NCI-H226 (cell line): Measurements from ENCODE around the gene SNW1.
"Not testable (repeated sequence)": the region's sequence is repeated elsewhere in the genome, so short reads cannot be mapped to it uniquely, and the experiment has no call there.

Source experiments
- DNase-seq: peaks from one replicate; pipeline ENCODE4 v3.0.0-alpha.2; 2015

Gene SNW1

DNA sequence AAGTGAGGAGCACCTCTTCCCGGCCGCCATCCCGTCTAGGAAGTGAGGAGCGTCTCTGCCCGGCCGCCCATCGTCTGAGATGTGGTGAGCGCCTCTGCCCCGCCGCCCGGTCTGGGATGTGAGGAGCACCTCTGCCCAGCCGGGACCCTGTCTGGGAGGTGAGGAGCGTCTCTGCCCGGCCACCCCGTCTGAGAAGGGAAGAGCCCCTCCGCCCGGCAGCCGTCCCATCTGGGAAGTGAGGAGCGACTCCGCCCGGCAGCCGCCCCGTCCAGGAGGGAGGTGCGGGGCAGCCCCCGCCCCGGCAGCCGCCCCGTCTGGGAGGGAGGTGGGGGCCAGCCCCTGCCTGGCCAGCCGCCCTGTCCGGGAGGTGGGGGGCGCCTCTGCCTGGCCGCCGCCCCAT lies 13.5 kb downstream of the SNW1 start:
- DNase-seq, result not testable (repeated sequence)

DNA sequence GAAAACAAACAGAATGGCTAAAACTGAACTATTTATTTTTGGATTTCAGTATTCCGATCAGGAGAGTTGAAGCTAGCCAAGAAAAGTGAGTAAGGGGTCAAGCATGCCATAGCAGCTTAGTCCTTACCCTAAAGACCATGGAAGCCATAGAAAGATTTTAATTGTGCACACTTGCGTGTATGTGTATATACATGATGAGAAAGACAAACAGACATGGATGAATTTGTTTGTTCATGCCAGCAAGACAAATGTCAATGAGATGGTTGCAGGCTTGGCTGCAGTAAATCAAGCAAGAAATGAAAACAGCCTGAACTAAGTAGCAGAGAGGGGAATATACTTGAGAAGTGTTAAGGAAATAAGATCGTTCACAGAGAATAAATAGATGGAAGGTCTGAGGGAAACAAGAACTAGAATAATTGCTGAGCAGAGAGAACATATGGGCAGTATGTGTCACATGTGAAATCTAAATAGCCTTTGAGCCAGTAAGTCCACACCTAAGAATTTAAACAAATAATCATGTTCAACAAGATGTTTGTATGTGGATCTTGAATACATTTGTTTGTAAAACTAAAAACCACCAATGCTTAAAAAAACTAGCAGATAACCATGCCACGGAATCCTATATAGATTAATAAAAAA lies 14.8 kb downstream of the SNW1 start:
- DNase-seq, result no peak

DNA sequence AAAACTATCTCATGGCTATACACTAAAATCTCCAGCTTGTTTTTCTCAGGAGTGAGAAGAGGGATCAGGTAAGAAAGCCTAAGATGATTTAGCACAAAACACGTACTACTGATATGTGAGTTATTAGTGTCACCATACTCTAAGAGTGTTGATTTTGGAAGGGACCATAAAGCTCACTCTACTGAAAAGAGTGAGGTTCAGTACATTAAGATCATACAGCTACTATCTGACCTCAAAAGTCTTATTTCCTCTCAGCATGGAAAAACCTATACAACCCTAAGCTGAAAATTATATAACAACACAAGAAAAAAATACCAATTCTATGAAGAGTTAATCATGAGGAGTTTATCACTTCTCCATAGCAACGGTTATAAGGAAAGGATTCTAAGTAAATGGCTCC lies 19.5 kb downstream of the SNW1 start:
- DNase-seq, result no peak

DNA sequence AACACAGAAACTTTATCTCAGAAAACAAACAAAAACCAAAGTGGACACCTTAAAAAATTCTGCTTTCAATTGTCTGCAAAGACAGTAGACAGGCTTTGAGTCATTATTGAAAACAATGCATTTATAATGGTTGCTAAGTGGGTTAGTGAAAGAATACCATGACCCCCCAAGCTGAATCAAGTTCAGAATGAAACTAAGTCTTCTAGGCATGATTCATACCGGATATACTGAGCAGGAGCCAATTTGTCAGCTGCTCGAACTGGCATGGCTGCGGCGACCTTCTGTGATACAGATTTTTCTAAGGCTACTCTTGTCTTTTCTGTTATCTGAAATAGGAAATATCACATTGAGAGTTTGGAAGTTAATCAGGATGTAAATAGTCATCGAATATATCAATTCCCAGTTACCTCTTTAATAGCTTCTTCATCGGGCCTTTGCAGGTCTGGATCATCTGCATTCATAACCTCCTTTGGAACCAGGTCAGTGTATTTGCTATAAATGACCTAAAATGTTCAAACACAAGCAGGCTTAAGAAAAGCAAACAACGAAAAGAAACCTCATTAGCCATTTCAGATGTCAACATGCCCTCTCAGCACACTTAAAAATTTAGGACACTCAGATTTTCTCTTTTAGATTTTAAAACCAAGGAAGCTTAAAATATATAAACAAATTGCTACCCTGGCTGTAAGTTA lies 22.3 kb downstream of the SNW1 start:
- DNase-seq, result no peak

DNA sequence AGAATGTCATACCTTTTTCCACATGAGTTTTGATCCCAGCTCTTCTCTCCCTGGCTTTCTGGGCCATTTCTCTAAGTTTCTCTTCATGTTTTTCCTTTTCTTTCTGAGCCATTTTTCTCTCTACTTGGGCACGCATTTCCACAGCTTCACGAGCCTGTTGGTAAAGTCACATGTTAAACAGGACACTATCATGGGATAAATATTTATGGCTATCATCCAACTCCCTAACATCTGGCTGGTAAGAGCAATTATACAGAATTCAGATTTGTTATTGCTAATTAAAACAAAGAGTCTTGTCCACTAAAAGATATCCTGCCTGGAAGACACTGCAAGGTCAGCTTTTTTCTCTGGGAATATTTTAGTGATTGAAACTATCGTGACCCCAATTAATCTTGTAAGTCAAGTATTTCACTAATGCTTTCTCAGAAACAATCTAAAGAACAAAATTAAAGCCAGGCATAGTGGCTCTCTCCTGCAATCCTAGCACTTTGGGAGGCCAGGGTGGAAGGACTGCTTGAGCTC lies 29.9 kb downstream of the SNW1 start:
- DNase-seq, result no peak

DNA sequence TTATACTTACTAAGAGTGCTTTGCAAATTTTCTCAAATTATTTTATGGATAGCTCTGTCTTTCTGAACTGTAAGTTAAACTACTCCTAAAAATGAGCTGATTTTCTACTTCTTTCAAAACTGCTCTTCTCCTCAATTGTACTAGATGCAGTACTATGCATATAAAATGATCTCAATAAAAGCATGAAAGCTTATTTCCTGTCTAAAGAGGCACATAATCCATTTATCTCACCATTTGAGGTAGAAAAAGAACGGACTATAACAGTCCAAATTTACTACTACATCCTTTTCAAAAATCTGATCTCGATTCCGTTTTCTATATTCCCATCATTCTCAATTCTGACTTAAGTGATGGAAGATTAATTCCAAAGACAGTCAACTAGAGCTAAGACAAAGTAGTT lies 38.7 kb downstream of the SNW1 start:
- no peak for DNase-seq

DNA sequence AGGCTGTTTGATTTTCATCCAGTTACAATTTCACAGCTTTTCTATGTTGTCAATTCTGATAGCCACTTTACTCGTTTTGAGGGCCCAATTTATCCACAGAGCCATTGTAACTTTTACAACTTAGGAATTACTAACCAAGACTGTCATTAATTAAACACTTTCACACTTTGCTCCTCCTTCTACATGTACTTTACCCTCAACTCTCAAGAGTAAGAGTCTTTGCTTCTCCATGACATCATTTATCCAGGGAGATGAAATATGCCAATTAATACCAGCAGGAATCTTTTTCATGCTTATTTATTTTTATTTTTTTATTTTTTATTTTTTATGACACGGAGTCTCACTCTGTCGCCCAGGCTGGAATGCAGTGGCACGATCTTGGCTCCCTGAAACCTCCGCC lies 39.5 kb downstream of the SNW1 start:
- DNase-seq, result no peak

DNA sequence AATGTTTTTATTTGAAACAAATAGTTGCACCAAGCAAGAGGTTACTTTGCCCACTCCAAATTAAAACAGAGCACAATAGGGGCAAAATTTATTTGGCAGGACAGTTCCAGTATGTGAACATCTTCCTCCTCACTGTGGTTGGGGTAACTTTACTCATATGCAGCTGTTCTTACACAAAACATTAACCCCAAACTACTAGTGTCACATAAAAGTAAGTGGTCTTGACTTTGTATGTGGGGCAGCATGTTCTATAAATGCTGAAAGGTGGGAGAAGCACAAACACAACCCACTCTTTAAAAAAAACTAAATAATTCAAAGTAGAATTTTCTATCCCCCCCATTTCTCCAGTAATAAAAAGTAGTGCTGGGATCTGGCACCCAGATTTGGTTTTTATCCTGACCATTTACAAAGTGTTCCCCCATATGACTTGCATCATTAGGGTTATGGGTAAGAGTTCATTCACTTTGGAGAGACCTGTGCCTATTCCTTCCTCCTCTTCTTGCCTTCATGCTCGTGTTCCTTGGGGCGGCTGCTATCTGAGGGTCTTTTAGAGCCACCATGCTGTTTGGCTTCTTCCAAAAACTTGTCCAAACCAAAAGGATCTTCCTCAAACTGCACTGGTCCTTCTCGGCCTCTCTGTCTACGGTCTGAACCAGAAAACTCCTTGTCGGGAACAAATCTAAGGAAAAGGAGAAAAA lies 43.2 kb downstream of the SNW1 start:
- DNase-seq, result no peak

DNA sequence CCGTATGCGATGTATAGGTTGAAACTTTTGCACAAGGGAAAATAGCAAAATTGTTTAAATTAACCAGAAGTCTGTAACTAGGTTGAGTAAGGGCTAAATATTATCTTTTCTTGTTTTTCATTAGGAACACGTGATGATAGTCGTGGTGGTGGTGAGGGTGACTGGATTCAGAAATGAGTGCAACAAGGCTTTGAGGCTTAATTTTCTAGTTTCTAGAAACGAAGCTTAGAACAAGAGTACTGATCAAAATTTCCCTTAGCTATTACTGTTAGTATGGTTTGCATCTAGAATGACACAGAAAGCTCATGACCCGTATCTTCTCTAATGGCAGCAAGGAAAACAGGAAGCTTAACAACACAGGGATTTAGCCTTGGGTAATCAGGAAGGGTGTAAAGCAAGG lies 46.0 kb downstream of the SNW1 start:
- DNase-seq, result no peak

DNA sequence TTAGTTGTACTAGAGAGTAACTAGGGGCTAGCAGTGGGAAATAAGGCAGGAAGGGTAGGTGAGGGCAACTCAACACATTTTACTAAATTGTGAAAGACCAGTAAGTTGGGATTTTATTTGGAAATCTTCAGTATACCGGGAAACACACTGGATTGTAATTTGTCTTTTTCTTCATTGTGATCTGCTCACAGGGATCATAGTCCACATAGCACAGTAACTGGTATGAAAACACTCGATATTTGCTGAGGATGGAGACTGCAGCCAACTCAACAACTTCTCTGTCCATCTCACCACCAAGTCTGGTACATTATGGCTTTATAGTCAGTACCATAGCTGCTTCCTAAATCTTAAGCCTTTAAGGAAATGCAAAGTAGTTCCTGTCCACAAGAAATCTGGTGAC lies 50.6 kb downstream of the SNW1 start:
- DNase-seq, result no peak

DNA sequence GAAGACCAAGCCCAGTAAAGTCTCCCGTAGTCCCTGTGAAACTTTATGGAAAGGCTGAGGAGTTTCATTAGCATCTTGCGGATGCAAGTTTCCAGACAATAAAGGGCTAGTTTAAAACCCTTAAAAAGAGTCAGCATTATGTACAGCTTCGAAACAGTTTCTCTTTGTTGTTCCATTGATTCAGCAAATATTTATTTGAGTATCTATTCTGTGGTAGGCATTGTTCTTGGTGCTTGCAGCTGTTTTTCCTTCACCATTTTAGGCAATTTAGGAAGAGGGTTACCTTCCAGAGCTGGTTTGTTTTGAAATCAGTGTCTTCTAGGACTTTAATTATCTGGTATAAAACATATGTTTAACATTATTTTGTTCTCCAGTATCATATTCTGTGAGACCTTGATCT lies 51.5 kb downstream of the SNW1 start:
- DNase-seq, result no peak

DNA sequence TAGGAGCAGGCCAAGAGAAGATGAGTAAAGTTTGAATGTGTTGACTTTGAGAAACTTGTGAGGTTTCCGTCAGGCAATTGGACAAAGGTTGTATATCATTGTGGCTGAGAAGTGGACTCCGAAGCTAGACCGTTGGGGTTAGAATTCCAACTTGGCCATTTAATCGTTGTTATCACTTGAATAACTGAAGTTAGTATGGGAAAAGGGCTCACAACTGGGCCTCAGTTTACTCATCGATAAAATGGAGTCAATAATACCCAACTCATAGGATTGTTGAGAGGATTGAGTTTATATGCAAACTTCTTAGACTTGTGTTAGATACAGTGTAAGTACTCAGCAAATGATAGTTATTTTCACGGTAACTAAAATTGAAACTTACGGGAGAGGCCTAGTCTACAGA lies 52.2 kb downstream of the SNW1 start:
- DNase-seq, result no peak

DNA sequence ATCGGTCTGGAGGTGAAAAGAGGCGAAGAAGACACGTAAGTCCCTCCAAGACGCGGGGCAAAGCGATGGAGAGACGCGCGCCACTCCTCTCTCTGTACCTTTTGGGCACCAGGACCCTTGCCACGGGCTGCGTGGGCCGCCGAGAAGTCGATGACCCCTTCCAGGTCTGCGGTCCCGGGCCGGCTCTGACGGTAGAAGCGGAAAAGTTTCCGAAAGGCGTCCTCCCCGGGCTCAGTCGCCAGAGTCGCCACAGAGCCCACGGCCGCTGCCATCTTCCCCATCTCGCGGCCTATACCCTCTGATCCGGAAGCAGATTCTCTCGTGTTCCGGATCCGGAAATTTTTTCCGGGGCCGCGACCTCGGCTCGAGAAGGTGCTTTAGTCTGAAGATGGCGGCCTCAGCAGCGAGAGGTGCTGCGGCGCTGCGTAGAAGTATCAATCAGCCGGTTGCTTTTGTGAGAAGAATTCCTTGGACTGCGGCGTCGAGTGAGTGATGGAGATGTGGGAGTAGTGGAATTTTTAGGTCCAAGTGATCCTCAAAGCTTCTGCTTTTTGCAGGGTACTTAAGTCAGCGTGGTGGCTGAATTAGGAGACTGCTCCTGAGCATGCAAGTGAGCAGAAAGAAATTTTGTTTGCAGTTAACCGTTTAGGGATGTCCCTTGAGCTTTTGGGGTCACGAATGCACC lies 53.1 kb downstream of the SNW1 start, which contains the start of the genes ALKBH1 and SLIRP:
Gene ALKBH1 (minus strand): TSS at position 300 of the 685 bp plus-strand sequence. CDS start 19 bp downstream, at position 281.
Gene SLIRP (plus strand): TSS at position 380 of the 685 bp plus-strand sequence. CDS start 9 bp downstream, at position 389.
- peak; percentile 85 for DNase-seq

DNA sequence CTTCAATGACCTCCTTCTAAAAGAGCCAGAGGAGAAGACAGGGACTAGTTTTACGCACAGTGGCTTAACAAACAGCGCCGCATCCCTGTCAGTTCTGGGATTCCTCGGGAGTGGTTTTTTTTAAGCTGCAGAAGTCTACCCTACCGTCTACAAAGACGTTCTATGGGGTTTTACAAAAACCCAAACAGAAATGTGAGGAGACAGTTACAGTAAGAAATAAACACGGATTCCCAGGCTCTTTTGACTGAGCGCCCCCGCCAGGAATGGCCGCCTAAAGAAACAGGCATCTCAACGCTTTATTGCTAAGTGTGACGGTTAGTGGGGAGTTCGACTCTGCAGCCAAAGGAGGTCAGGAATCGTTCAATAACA lies 53.6 kb downstream of the SNW1 start:
- peak; percentile 2 for DNase-seq

DNA sequence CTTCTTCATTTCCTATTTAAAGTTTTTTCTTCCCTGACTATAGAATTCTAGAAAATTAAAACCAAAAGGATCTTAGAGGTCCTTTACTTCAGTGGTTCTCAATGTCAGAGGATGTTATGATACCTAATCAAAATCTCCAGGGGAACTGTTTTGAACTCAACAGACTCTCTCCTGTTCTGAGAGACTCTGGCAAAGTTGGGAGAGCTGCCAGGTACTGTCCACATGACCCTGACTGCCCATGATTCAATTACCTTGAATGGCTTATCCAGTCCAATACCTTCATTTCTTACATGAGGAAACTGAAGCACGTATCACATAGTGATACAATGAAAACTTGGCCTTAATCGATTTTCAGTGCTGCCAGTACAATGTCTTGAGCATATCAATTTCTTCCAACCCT lies 69.7 kb downstream of the SNW1 start:
- DNase-seq, result peak; percentile 21

DNA sequence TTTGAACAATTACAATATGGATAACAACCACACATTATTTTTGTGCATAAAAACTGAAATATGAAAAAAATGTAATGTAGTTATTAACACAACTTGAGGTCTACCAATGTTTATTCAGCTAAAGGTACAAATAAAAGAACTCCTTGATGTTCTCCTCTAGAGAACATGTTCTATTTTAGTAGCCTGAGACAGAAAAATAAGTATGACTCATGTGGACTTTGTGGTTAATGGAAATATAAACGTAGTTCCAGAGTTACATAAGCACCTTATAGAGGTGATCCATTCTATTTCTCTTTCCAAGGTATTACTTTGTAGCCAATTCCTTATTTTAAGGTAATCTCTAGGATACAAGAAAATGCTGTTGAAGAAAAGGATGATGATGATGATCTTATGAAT lies 78.8 kb downstream of the SNW1 start:
- peak; percentile 12 for DNase-seq

DNA sequence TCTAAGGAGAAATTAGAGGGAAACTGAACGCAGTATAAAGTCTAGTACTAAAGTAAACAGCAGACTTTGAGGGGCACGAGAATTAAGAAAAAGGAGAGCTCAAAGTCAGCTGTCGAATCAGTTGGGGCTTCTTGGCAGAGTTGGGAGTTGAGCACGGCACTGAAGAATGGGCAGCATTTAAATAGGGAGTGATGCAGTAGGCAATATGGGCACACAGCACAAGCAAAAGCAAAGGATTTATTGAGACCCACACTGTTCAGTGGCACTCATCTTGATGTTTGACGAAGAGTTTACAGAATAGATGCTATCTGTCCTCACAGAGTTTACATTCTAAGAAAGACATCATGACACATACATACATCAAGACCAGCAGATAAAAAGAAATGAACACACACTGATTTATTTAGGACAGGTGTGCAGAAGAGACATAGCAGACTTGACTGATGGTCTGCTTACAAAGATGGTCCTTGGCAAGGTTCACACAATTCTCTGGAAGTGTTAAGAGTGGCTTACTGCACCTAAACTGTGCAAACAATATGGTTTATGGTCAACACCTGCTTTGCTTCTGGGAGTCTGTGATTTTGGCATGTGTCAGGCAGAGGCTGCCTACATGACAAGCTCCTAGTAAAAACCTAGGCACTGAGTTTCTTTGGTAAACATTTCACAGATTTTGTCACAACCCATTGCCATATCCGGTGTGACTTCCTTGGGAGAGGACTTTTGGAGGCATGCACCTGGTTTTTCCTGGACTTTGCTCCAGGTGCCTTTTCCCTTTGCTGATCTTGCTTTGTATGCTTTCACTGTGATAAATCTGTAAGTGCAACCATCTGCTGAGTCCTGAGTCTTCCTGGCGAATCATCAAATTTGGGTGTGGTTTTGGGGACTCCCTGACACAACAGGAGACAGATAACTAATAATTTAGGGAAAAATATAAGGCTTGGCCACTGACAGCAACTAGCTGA lies 79.5 kb downstream of the SNW1 start:
- DNase-seq, result no peak

DNA sequence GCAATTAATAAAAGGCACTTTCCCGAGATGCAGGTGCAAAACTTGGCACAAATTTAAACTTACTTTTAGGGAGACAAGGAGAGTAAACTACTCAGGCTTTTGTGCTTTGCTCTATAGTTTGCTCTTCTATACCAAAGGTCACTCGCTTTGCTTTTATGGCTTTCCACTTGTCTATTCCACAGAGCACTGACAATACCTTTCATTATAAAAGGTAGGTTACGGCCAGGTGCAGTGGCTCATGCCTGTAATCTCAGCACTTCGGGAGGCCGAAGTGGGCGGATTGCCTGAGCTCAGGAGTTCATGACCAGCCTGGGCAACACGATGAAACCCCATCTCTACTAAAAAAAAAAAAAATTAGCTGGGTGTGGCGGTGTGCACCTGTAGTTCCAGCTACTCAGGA lies 86.0 kb downstream of the SNW1 start:
- DNase-seq, result no peak

DNA sequence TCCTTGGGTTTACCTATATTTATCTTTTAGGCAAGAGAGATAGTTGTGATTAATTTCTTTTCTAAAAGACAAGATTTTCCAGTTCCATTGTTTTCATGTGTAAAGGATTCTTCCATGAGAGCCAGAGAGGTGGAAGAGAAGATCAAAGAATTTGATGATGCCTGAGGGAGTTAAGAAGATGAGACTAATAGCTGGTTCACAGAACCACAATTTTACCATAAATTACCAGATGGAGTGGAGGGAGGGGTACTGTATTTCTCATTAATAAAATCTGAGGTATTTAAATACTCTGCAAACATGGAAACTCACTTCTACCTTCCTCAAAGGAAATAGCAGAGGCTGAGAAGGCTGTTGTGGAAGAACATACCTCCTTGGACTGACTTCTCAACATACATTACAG lies 87.8 kb downstream of the SNW1 start:
- no peak for DNase-seq
